GM21717 (cell line): ENCODE measurements around the gene HSF2BP.
"Not testable (repeated sequence)": the region's sequence is repeated elsewhere in the genome, so short reads cannot be mapped to it uniquely, and the experiment has no call there.

Source experiments
- ATAC-seq: cut with Tn5 transposase; IDR thresholded peaks from one replicate; pipeline ENCODE4 v1.9.1; 2021; ENCODE audit warnings: mild to moderate bottlenecking, moderate library complexity; ENCODE audit not compliant: unreplicated experiment

The HSF2BP gene

GRCh38 chr21:43600642-43601402 is 58.5 kb downstream of the HSF2BP start:
- no peak for ATAC-seq

- ATAC-seq = no peak
Observed at GRCh38 chr21:43599728-43600127, 59.6 kb downstream of the HSF2BP start.

GRCh38 chr21:43598416-43599120 is 60.7 kb downstream of the HSF2BP start:
- ATAC-seq = no peak

GRCh38 chr21:43597540-43598250 is 61.6 kb downstream of the HSF2BP start:
- no peak for ATAC-seq

GRCh38 chr21:43597052-43597451 is 62.2 kb downstream of the HSF2BP start:
- ATAC-seq = no peak

GRCh38 chr21:43596616-43597015 is 62.7 kb downstream of the HSF2BP start:
- no peak for ATAC-seq

- not testable (repeated sequence) for ATAC-seq
Observed at GRCh38 chr21:43595769-43596168, 63.5 kb downstream of the HSF2BP start.

- ATAC-seq = no peak
Observed at GRCh38 chr21:43593078-43593477, 66.2 kb downstream of the HSF2BP start.

GRCh38 chr21:43591571-43591970 is 67.7 kb downstream of the HSF2BP start:
- ATAC-seq = no peak

- ATAC-seq = no peak
Observed at GRCh38 chr21:43590194-43590593, 69.1 kb downstream of the HSF2BP start.

GRCh38 chr21:43588957-43589356 is 70.3 kb downstream of the HSF2BP start:
- ATAC-seq = no peak

GRCh38 chr21:43585924-43586413 is 73.3 kb downstream of the HSF2BP start:
- ATAC-seq = no peak

- ATAC-seq = no peak
Observed at GRCh38 chr21:43585514-43585913, 73.8 kb downstream of the HSF2BP start.

GRCh38 chr21:43581453-43581852 is 77.8 kb downstream of the HSF2BP start:
- ATAC-seq = no peak

GRCh38 chr21:43578677-43579303 is 80.5 kb downstream of the HSF2BP start:
- no peak for ATAC-seq

GRCh38 chr21:43575473-43575844 is 83.8 kb downstream of the HSF2BP start:
- ATAC-seq = no peak

GRCh38 chr21:43574741-43575472 is 84.4 kb downstream of the HSF2BP start:
- ATAC-seq = no peak

- ATAC-seq = no peak
Observed at GRCh38 chr21:43573921-43574320, 85.4 kb downstream of the HSF2BP start.

- ATAC-seq = no peak
Observed at GRCh38 chr21:43572446-43572845, 86.8 kb downstream of the HSF2BP start.

- ATAC-seq = no peak
Observed at GRCh38 chr21:43571976-43572375, 87.3 kb downstream of the HSF2BP start.
